ENCODE data around the gene SUMO3. TPM values are rescaled to one million over a fixed set of nuclear protein-coding genes. Genes with fewer than 3 reads are reported as not detected.

Gene SUMO3
- total and polyA plus RNA-seq, 4 experiments from 2014 or later, result 36.3 to 99.7 (median 56.1) TPM

DNA sequence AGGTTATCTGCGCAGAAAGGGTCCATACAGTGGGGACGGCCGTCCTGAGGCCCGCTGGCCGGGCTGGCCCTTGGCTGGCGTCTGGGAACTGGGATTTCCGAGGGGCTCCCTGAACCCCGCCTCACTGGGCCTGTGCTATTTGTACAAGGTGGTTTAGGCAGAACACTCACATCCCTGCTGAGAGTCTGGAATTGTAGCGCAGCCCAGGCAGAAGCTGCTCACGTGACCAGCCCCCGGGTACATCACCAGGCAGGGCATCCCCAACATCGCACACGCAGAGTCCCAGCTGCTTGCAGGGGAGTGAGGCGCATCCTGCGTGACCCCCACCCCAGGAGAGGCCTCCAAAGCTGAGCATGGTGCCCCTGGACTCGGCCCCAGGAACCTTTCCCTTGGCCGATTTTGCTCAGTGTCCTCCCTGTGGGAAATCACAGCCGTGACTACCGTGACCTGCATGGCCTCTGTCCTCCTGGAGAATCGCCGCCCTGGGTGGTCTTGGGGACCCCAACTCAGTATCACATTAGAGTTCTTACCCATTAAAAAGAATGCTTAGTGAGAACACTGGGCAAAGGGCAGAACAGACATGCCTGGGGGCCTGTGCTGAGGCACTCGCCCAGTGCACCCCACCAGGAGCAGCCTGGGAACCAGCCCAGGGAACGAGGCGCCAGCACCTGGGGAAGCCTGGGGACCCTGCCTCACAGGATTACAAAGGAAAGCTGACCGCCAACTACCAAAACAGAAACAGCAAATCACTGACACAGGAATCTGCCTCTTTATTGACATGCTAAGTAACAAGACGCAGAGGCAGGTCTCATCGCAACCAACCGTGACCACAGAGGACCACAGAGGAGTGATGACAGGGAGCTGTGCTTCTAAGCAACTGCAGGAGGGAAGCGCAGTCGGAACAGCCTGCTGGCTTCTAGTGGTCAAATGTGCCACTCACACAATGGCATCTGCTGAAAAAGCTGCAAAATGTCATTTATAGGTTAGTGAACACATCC, 49.7 kb downstream of the SUMO3 start:
- ChIA-PET CTCF (ENCODE audit: partially characterized antibody) (no interaction called here), POLR2A (ENCODE audit: partially characterized antibody) (no interaction called here)
- H3K4me1 ChIP-seq (ENCODE audit: insufficient read depth, low read length), result peaks cover 21% of the 10 kb centered on the region
- H3K36me3 ChIP-seq (ENCODE audit: insufficient read depth, low read length), result peaks cover 27% of the 10 kb centered on the region
- no peak for DNase-seq
- Mint-ChIP-seq H3K27ac (peak overlapping the region in 1 of 7 donors; percentile 75), H3K4me3 (no peak overlapping the region), H3K36me3 (peaks cover 27 to 49% of the 10 kb centered on the region in 2 donors), H3K9me3 (no peaks in the 10 kb centered on the region), H3K4me1 (peaks cover 11 to 19% (median 13%) of the 10 kb centered on the region in 4 donors), H3K27me3 (no peaks in the 10 kb centered on the region)
- intact Hi-C loops (cut with micrococcal nuclease), result no loop called here
- H3K9me3 ChIP-seq (ENCODE audit: control insufficient read depth in 1 of 2, low read length in 2 of 2), result no peaks in the 10 kb centered on the region
- no peaks in the 10 kb centered on the region for H3K27me3 ChIP-seq (ENCODE audit: insufficient read depth, low read length)
- no peak overlapping the region for H3K4me3 ChIP-seq (ENCODE audit: low read length in 2 of 2)
- no peak overlapping the region for H3K27ac ChIP-seq (ENCODE audit: low read depth, low read length)

DNA sequence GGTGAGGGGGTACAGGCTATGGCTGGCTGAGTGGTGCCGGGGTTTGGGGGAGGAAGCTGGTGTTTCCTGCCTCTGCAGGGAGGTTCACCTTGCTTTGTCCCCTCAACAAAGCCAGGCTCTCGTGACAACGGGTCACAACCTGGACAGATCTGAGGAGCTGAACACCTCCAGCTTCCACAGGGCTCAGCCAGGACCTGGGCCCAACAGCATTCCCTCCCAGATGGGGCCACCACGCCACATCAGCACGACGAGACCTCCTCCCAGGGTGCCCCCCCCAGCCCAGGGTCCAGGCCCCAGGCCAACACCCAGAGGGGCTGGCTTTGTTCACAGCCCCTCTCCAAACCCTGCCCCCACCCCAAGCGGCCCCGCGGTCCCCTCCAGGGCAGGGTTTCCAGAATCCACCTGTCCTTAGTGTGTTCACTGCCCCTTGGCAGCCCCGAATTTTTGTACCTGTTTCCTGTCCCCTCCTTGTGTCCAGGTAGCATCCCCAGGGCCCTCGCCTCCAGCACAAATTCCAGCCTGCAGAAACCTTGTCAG, 51.0 kb downstream of the SUMO3 start:
- H3K9me3 Mint-ChIP-seq, result no peaks in the 10 kb centered on the region
- H3K36me3 Mint-ChIP-seq, result peaks cover 21 to 37% of the 10 kb centered on the region in 2 donors
- Histone ChIP-seq H3K36me3 (ENCODE audit: insufficient read depth, low read length) (peaks cover 15% of the 10 kb centered on the region), H3K4me3 (ENCODE audit: low read length in 2 of 2) (no peak overlapping the region), H3K27me3 (ENCODE audit: insufficient read depth, low read length) (no peaks in the 10 kb centered on the region), H3K4me1 (ENCODE audit: insufficient read depth, low read length) (peaks cover 21% of the 10 kb centered on the region), H3K27ac (ENCODE audit: low read depth, low read length) (no peak overlapping the region), H3K9me3 (ENCODE audit: control insufficient read depth in 1 of 2, low read length in 2 of 2) (no peaks in the 10 kb centered on the region)
- ChIA-PET CTCF (ENCODE audit: partially characterized antibody) (interaction anchor here (1.3 kb wide), 1 partner anchor 26 kb away, joined by 3 read pairs; no protein-coding TSS in a partner anchor), POLR2A (ENCODE audit: partially characterized antibody) (no interaction called here)
- intact Hi-C loops (cut with micrococcal nuclease), result no loop called here
- H3K27me3 Mint-ChIP-seq, result no peaks in the 10 kb centered on the region
- H3K4me1 Mint-ChIP-seq, result peaks cover 11 to 19% (median 13%) of the 10 kb centered on the region in 4 donors
- H3K27ac Mint-ChIP-seq, result peak overlapping the region in 4 of 7 donors; percentile 60 to 81 (median 65)
- no peak overlapping the region for H3K4me3 Mint-ChIP-seq
- DNase-seq, result no peak

DNA sequence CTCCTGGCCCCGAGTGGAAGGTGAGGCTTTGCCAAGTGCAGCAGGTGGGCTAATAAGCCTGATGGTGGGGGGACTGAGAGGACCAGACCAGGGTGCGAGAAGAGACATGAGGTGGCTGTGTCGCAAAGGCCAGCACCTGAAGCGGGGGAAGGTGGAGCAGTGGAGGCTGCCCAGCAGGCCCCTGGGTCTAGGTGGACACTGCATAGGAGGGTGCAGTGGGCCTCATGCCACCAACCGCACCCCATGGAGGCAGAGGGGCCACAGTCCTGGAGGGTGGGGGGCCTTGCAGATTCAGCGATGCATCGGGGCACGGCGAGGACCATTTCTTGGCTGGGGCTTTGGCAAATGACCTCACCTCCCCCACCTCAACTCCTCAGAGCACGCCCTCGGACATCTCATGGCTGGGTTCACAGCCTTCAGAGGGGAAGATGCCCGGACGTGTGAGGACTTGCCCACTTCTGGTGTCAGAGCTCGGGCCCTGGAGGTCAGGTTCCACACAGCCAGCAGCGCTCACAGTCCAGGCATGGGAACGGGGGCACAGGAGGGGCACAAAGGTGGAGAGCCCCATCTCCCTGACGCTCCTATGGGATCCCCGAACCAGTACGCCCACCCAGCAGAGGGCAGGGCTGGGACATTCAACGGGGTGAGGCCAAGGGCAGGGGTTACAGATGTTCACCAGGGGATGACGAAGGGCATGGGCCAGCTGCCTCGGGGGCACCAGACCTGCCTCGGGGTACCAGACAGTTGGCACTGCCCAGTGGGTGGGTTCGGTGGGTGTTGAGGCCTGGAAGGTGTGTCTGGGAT, 51.6 kb downstream of the SUMO3 start:
- no peak overlapping the region for H3K4me3 ChIP-seq (ENCODE audit: low read length in 2 of 2)
- peaks cover 12 to 19% (median 16%) of the 10 kb centered on the region in 4 donors for H3K4me1 Mint-ChIP-seq
- H3K4me3 Mint-ChIP-seq, result peak overlapping the region in 3 of 8 donors; percentile 44 to 80 (median 80)
- no peaks in the 10 kb centered on the region for H3K27me3 ChIP-seq (ENCODE audit: insufficient read depth, low read length)
- H3K36me3 Mint-ChIP-seq, result peaks cover 19 to 33% of the 10 kb centered on the region in 2 donors
- no peaks in the 10 kb centered on the region for H3K9me3 Mint-ChIP-seq
- no peaks in the 10 kb centered on the region for H3K9me3 ChIP-seq (ENCODE audit: control insufficient read depth in 1 of 2, low read length in 2 of 2)
- ChIA-PET CTCF (ENCODE audit: partially characterized antibody) (interaction anchor here (1.3 to 1.5 kb wide), 3 partner anchors 24 to 256 kb away, joined by 3 to 6 read pairs (median 4); no protein-coding TSS in a partner anchor), POLR2A (ENCODE audit: partially characterized antibody) (no interaction called here)
- H3K27ac Mint-ChIP-seq, result peak overlapping the region; percentile 85 to 99 (median 96)
- no peaks in the 10 kb centered on the region for H3K27me3 Mint-ChIP-seq
- H3K27ac ChIP-seq (ENCODE audit: low read depth, low read length), result peak overlapping the region; percentile 30
- no peak for DNase-seq
- intact Hi-C loops (cut with micrococcal nuclease), result no loop called here
- peaks cover 12% of the 10 kb centered on the region for H3K36me3 ChIP-seq (ENCODE audit: insufficient read depth, low read length)
- peaks cover 21% of the 10 kb centered on the region for H3K4me1 ChIP-seq (ENCODE audit: insufficient read depth, low read length)

DNA sequence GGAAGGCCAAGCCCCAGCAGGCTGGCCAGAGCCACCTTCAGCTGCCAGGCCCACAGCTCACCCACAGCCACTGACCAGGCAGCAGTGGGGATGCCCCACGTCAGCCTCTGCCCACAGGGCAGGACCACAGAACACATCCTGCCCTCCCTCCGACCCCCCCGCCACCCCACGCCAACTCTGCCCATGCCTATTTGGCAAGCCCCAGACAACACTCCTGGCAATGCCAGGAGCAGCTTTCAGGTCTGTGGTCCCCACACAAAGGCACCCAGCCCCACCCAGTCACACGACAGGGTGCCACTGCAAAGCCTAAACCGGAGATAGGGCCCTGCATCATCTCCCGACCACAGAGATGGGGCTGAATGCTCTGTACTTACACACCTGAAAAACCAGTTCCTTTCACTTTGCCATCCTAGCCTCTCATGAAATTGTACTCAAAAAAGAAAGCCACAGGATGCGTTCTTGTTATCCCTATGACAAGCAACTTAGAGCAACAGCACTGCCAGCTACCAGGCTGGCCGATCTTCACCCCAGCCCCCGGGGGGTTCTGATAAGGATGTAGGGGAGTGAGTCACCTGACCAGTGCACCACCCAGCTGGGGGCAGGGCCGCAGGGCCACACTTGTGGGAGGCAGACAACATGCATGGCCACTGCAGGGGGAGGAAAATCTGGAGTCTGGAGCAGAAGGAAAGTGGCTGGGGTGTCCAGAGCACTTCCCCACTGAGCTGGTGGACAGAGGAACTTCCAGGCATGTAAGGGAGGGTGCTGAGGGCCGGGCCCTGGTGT, 52.4 kb downstream of the SUMO3 start:
- Histone ChIP-seq H3K4me3 (ENCODE audit: low read length in 2 of 2) (peak overlapping the region in 1 of 2 donors; percentile 17), H3K27me3 (ENCODE audit: insufficient read depth, low read length) (no peaks in the 10 kb centered on the region), H3K9me3 (ENCODE audit: control insufficient read depth in 1 of 2, low read length in 2 of 2) (no peaks in the 10 kb centered on the region), H3K36me3 (ENCODE audit: insufficient read depth, low read length) (peaks cover 4% of the 10 kb centered on the region), H3K27ac (ENCODE audit: low read depth, low read length) (peak overlapping the region; percentile 30), H3K4me1 (ENCODE audit: insufficient read depth, low read length) (peaks cover 21% of the 10 kb centered on the region)
- Mint-ChIP-seq H3K4me1 (peaks cover 12 to 19% (median 16%) of the 10 kb centered on the region in 4 donors), H3K9me3 (no peaks in the 10 kb centered on the region), H3K27me3 (no peaks in the 10 kb centered on the region), H3K4me3 (peak overlapping the region in 7 of 8 donors; percentile 44 to 80 (median 79)), H3K27ac (peak overlapping the region; percentile 85 to 99 (median 96)), H3K36me3 (peaks cover 13 to 25% of the 10 kb centered on the region in 2 donors)
- ChIA-PET CTCF (ENCODE audit: partially characterized antibody) (interaction anchor here (0.9 to 1.5 kb wide), 4 partner anchors 23 to 255 kb away, joined by 3 to 6 read pairs (median 4); no protein-coding TSS in a partner anchor), POLR2A (ENCODE audit: partially characterized antibody) (interaction anchor here (0.8 to 1.4 kb wide), 2 partner anchors 35 to 107 kb away, joined by 3 to 4 read pairs; partner anchors contain the start of gene KRTAP12-3)
- intact Hi-C loops (cut with micrococcal nuclease), result no loop called here
- peak; percentile 62 to 77 (median 72) for DNase-seq

DNA sequence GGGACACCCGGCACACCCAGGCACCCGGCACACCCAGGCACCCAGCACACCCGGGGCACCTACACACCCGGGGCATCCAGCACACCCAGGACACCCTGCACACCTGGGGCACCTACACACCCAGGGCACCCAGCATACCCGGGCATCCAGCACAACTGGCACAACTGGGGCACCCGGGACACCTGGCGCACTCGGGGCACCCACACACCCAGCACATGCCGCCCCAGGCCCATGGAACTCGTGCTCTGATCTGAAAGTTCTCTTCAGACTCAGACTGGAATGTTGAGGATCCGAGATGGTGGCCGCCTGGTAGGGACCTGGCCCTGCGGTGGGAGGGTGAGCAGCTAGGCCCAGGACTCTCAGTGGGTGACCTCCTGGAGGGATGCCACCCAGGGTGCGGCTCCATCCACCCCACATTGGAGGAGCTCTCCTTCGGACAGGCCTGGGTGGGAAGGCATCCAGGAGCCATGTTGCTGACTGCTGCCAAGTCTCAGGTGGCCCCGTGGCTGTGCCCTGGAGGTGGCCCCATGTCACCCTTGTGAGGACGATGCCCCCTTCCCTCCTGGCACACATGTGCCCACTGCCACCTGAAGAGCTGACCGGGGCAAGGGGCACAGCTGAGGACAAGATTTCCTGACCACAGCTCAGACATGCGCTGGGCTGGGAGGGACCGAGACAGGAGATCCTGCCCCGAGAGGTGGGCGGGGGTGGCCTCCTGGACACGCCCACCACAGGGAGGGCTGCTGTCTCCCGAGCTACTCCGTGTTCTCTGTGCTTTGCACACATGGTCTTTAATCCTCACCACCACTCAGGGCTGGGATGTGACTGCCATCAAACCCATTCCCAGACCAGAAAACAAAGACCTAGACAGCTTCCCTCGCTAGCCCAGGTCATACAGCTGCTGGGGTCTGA, 53.3 kb downstream of the SUMO3 start:
- H3K36me3 ChIP-seq (ENCODE audit: insufficient read depth, low read length), result no peaks in the 10 kb centered on the region
- peak overlapping the region; percentile 30 for H3K27ac ChIP-seq (ENCODE audit: low read depth, low read length)
- DNase-seq, result no peak
- no peak overlapping the region for H3K4me3 ChIP-seq (ENCODE audit: low read length in 2 of 2)
- ChIA-PET CTCF (ENCODE audit: partially characterized antibody) (interaction anchor here (0.9 to 1.5 kb wide), 4 partner anchors 22 to 254 kb away, joined by 3 to 6 read pairs (median 4); no protein-coding TSS in a partner anchor), POLR2A (ENCODE audit: partially characterized antibody) (interaction anchor here (0.8 to 1.4 kb wide), 2 partner anchors 36 to 107 kb away, joined by 3 to 4 read pairs; partner anchors contain the start of gene KRTAP12-3)
- H3K4me1 ChIP-seq (ENCODE audit: insufficient read depth, low read length), result peaks cover 21% of the 10 kb centered on the region
- no peaks in the 10 kb centered on the region for H3K9me3 Mint-ChIP-seq
- H3K27ac Mint-ChIP-seq, result peak overlapping the region; percentile 85 to 99 (median 96)
- intact Hi-C loops (cut with micrococcal nuclease), result no loop called here
- peaks cover 12 to 19% (median 16%) of the 10 kb centered on the region in 4 donors for H3K4me1 Mint-ChIP-seq
- H3K9me3 ChIP-seq (ENCODE audit: control insufficient read depth in 1 of 2, low read length in 2 of 2), result no peaks in the 10 kb centered on the region
- peak overlapping the region in 2 of 8 donors; percentile 55 to 80 for H3K4me3 Mint-ChIP-seq
- H3K27me3 ChIP-seq (ENCODE audit: insufficient read depth, low read length), result no peaks in the 10 kb centered on the region
- peaks cover 7 to 16% of the 10 kb centered on the region in 2 donors for H3K36me3 Mint-ChIP-seq
- no peaks in the 10 kb centered on the region for H3K27me3 Mint-ChIP-seq
